OCI-LY3 (cell line): ENCODE measurements around the gene SLC66A2.

Source experiments
- H2AFZ ChIP-seq: fragments of 200-600, 300-600 bp; shearing (Covaris generic); 2 replicates; pipeline ENCODE4 v1.6.0; 2014; ENCODE audit warnings: antibody characterized with exemption, low read depth, low read length
- H3K27ac ChIP-seq: fragments of 200-600, 300-600 bp; sonication (generic); 2 replicates; pipeline ENCODE4 v1.5.1; 2014; ENCODE audit warnings: mild to moderate bottlenecking, low read length, moderate library complexity, mixed read lengths
- H3K27me3 ChIP-seq: fragments of 200-600, 300-600 bp; sonication (generic); 2 replicates; pipeline ENCODE4 v1.6.1; 2014; ENCODE audit warnings: low read depth, low read length, mixed read lengths
- H3K36me3 ChIP-seq: fragments of 200-600, 300-600 bp; sonication (generic); replicated peaks from 2 replicates; pipeline ENCODE3; 2014; ENCODE audit warnings: low read depth, low read length, mixed read lengths
- H3K4me1 ChIP-seq: fragments of 300-600, 200-600 bp; sonication (generic); 2 replicates; pipeline ENCODE4 v1.6.1; 2014; ENCODE audit warnings: low read length, mixed read lengths
- H3K4me2 ChIP-seq: fragments of 200-600, 300-600 bp; sonication (generic); 2 replicates; pipeline ENCODE4 v1.6.1; 2014; ENCODE audit warnings: low read length, mixed read lengths
- H3K4me3 ChIP-seq: fragments of 300-600, 200-600 bp; sonication (generic); 2 replicates; pipeline ENCODE4 v1.5.1; 2014; ENCODE audit warnings: antibody characterized with exemption, mild to moderate bottlenecking, low read length, moderate library complexity
- H3K79me2 ChIP-seq: fragments of 300-600, 200-600 bp; shearing (Covaris generic); 2 replicates; pipeline ENCODE4 v1.6.1; 2014; ENCODE audit warnings: mild to moderate bottlenecking, low read length, mixed read lengths
- H3K9ac ChIP-seq: fragments of 300-600, 200-600 bp; shearing (Covaris generic); 2 replicates; pipeline ENCODE4 v1.6.0; 2014; ENCODE audit warnings: mild to moderate bottlenecking, low read length, moderate library complexity
- H3K9me3 ChIP-seq: fragments of 200-600, 300-600 bp; shearing (Covaris generic); 2 replicates; pipeline ENCODE4 v1.6.1; 2014; ENCODE audit warnings: low read length, mixed read lengths; ENCODE audit not compliant: insufficient read depth
- H4K20me1 ChIP-seq: fragments of 200-600, 300-600 bp; sonication (generic); 2 replicates; pipeline ENCODE4 v1.6.1; 2016; ENCODE audit warnings: low read length, mixed read lengths; ENCODE audit not compliant: insufficient read depth
- EZH2phosphoT487 ChIP-seq: fragments of 200-600 bp; shearing (Covaris generic); IDR thresholded peaks from 2 replicates; pipeline ENCODE4 v1.6.1; 2018; ENCODE audit warnings: antibody characterized with exemption, mixed run types, low read depth
- TF ChIP-seq, protein P1 (sequence below): fragments of 200-600, 300-600 bp; sonication (generic); IDR thresholded peaks from 2 replicates; pipeline ENCODE4 v1.5.1; 2014; ENCODE audit warnings: antibody characterized with exemption, low read length, low read depth

Gene SLC66A2

DNA sequence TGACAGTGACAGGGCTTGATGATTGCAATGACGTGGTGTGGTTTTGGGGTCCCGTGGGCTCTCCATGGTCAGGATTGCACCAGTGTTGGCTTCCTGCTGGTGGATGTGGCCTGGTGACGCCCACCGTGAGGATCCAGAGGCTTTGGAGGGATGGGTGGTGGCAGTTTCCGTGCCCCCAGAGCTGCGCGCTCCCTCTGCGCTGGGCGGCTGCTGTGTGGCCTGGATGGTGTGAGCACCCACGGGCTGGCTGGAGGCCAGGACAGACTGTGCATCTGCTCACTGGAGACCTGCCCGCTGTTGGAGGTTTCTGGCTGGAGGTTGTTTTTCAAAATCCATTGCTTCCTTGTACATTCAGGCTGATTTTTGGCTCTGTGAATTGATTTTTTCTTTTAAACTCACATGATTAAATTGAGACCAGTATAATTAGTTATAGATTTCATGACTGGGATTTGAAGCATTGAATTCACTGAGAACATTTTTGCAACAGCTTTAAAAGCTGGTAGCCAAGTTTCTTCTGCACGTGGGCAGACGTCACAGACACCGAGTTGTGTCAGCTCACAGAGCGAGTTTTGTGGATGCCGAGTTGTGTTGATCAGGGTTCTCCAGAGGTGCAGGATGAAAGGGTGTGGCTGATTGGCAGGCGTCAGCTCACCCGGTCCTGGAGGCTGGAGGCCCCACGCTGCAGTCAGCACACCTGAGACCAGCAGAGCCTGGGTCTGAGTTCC, 81.0 kb downstream of the SLC66A2 start:
- H2AFZ ChIP-seq, result no peak overlapping the region
- H3K4me2 ChIP-seq, result no peak overlapping the region
- no peaks in the 10 kb centered on the region for H3K27me3 ChIP-seq
- H3K27ac ChIP-seq, result no peak overlapping the region
- no peaks in the 10 kb centered on the region for H3K4me1 ChIP-seq
- H4K20me1 ChIP-seq, result no peaks in the 10 kb centered on the region
- no peak overlapping the region for H3K4me3 ChIP-seq
- H3K36me3 ChIP-seq, result no peaks in the 10 kb centered on the region
- no peaks in the 10 kb centered on the region for H3K79me2 ChIP-seq
- no peak for TF ChIP-seq EZH2phosphoT487
- TF ChIP-seq, protein P1, sequence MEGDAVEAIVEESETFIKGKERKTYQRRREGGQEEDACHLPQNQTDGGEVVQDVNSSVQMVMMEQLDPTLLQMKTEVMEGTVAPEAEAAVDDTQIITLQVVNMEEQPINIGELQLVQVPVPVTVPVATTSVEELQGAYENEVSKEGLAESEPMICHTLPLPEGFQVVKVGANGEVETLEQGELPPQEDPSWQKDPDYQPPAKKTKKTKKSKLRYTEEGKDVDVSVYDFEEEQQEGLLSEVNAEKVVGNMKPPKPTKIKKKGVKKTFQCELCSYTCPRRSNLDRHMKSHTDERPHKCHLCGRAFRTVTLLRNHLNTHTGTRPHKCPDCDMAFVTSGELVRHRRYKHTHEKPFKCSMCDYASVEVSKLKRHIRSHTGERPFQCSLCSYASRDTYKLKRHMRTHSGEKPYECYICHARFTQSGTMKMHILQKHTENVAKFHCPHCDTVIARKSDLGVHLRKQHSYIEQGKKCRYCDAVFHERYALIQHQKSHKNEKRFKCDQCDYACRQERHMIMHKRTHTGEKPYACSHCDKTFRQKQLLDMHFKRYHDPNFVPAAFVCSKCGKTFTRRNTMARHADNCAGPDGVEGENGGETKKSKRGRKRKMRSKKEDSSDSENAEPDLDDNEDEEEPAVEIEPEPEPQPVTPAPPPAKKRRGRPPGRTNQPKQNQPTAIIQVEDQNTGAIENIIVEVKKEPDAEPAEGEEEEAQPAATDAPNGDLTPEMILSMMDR, result no peak
- H3K9ac ChIP-seq, result no peak overlapping the region
- no peaks in the 10 kb centered on the region for H3K9me3 ChIP-seq

DNA sequence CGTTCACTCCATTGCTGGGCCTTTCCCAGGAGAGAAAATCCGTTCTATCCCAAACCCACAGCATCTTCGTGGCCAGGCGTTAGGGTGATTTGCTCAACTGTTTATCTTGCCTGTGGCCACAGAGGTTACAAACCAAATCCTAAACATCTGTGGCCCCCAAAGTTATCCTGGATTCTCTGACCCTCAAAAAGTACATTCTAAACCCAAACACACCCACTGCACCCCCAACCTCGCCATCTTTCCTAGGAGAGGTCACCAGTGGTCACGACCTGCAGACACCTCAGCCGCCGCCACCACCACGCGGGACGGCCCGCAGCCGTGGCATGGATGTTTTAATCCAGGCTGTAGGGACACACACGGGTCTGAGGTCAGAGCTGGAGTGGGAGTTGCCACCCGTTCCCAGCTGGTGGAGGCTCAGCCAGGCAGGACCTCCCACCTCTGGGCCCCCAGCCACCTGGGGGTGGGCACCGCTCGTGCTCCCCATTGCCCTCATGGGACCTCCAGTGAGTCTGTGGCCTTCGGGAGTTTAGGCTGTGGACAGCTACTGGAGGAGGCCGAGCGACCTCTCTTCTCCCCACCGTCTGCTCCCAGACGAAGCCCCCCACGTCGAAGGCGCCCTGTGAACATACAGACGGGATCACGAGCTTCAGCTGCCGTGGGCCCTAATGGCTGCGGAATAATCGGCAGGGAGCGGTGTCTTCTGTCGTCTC, 81.7 kb downstream of the SLC66A2 start:
- Histone ChIP-seq H3K4me2 (no peak overlapping the region), H3K27ac (no peak overlapping the region), H3K36me3 (no peaks in the 10 kb centered on the region), H3K27me3 (no peaks in the 10 kb centered on the region), H3K79me2 (no peaks in the 10 kb centered on the region), H4K20me1 (no peaks in the 10 kb centered on the region), H3K9ac (no peak overlapping the region), H2AFZ (no peak overlapping the region), H3K4me3 (no peak overlapping the region), H3K4me1 (no peaks in the 10 kb centered on the region), H3K9me3 (no peaks in the 10 kb centered on the region)
- no peak for TF ChIP-seq EZH2phosphoT487
- TF ChIP-seq, protein P1, result no peak

DNA sequence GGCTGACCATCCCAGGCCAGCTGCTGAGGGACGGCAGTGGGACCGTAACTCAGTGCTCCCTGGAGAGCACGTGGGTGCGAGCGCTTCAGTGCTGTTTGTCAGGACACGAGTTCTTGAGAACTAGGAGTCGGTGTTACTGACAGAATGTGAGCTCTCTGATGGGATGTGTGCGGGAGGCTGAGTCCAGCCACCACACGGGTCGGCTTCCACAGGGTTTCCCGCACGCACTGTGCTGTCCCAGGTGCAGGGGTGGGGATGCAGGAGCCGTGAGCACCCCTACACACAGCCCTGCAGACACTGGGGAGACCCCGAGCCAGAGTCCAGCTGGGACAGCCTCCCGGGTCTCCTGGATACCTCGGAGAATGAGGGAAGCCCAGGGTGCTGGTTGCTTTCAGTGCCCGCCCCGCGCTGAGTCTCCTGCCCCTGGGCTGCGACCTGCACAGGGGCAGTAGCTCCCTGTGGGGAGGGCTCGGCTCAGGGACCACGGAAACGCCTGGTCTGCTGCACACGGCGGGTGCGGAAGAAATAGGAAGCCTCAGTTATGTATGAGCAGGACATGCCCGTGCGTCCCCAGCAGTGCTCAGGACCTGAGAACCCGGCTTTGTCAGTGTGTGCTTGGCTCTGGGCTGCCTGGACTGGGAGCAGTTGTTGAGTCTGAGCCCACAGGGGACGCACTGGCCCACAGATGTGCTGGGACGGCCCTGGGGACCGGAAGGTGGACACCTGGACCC, 82.5 kb downstream of the SLC66A2 start:
- Histone ChIP-seq H2AFZ (no peak overlapping the region), H3K4me1 (no peaks in the 10 kb centered on the region), H3K27ac (no peak overlapping the region), H3K27me3 (no peaks in the 10 kb centered on the region), H3K79me2 (no peaks in the 10 kb centered on the region), H3K36me3 (no peaks in the 10 kb centered on the region), H3K4me2 (no peak overlapping the region), H3K9me3 (no peaks in the 10 kb centered on the region), H3K9ac (no peak overlapping the region), H4K20me1 (no peaks in the 10 kb centered on the region), H3K4me3 (no peak overlapping the region)
- no peak for TF ChIP-seq EZH2phosphoT487
- TF ChIP-seq, protein P1, result no peak
